Kasumi-1 (cell line): ENCODE results near the gene ALPL.

Experiments
- DNase-seq, 2 experiments: peaks; one replicate each; lab custom pipeline; 2025; lab: John Stamatoyannopoulos, UW

The ALPL gene

DNA sequence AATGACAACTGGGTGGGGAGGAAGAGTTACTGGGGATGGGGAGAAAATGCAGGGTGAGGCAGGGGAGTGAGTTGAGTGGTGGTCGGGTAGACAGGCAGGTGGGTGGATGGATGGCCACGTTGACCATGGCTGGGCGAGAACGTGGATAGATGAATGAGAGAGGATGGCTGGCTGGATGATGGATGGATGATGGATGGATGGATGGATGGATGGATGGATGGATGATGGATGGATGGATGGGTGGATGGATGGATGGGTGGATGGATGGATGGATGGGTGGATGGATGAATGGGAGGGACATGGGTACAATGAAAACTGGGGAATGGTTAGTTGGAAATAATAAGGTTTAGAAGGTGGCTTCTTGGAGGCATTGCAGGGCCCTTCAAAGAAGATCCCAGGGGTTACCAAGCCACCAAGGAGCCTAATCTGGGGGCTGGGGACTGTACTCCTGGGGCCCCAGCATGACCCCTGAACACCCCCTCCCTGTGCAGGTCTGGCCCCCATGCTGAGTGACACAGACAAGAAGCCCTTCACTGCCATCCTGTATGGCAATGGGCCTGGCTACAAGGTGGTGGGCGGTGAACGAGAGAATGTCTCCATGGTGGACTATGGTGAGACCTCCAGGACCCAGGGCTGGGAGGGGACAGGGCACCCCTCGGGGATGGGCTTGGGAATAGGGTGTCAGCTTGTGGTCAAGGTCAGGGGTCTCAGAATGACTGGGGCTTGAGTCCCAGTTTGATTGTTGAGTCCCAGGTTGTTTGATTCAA, 67.0 kb downstream of the ALPL start:
- DNase-seq: no peak

DNA sequence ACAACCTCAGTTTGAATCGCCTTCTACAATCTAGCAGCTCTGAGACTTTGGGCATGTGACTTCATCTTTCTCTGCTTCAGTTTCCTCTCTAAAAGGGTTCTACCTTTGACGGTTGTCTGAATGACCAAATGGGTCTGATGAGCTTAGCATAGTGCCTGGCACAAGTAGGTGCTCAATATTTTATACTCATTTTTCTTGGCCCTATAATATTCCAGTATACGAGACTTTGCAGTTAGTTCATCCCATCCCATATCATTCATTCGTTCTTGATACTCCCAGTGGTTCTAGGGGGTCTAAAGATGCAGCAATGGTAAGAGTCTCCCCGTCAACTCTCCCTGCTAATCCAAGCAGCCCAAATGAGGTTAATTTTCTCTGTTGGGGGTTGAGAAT, 67.6 kb downstream of the ALPL start:
- no peak for DNase-seq

DNA sequence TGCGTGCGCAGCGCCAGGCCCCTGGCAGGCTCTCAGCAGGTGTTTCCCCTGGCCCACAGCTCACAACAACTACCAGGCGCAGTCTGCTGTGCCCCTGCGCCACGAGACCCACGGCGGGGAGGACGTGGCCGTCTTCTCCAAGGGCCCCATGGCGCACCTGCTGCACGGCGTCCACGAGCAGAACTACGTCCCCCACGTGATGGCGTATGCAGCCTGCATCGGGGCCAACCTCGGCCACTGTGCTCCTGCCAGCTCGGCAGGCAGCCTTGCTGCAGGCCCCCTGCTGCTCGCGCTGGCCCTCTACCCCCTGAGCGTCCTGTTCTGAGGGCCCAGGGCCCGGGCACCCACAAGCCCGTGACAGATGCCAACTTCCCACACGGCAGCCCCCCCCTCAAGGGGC, 68.1 kb downstream of the ALPL start:
- no peak for DNase-seq

DNA sequence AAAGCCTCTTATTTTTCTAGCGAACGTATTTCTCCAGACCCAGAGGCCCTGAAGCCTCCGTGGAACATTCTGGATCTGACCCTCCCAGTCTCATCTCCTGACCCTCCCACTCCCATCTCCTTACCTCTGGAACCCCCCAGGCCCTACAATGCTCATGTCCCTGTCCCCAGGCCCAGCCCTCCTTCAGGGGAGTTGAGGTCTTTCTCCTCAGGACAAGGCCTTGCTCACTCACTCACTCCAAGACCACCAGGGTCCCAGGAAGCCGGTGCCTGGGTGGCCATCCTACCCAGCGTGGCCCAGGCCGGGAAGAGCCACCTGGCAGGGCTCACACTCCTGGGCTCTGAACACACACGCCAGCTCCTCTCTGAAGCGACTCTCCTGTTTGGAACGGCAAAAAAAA, 68.7 kb downstream of the ALPL start:
- no peak for DNase-seq

DNA sequence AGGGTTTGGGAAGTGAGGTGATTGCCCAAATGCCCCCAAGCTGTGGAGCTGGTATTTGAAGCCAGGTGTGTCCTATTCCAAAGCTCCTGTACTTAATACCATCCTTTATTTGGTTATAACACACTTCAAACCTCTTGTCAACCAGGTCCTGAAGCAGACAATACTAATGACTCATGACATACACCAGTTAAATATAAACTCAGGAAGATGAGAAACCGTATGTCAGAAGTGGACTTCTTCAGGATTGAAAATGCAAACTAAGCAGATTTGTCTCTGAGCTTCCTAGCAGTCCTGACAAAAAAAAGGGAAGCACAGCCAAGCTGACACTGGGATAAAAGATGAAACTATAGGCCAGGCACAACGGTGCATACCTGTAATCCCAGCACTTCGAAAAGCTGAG, 70.6 kb downstream of the ALPL start:
- no peak for DNase-seq

DNA sequence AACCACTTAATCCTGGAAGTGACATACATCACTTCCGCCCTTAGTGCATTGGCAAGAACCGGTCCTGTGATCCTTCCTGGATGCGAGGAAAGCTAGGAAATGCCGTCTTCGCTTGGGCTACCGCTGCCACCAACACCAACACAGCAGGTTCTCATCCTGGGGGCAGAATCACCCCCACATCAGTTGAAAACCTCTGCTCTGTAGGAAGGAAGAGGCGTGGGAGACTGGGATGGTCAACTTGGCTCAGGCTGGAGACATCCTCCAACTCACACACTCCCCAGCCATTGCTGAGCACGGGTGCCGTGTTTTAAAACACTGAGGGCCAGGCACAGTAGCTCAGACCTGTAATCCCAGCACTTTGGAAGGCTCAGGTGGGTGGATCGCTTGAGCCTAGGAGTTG, 74.9 kb downstream of the ALPL start:
- DNase-seq: no peak

DNA sequence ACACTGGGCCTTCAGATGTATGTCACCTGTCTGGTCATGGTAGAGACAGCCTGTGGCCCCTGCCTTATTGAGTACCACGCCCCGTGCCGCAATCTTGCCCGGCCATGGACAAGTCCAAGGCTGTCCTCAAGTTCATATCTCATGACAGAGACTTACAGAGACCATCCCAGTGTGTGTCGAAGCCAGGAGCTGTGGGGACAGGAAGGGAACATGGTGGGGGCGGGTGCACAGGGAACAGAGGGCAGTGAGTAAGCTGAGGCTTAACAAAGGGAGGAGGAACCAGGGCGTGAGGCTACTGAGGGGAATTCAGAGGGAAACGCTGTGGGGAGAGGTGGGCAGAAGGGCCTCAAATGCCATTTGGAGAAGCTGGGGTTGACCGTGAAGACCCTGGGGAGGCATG, 75.8 kb downstream of the ALPL start:
- DNase-seq: no peak

DNA sequence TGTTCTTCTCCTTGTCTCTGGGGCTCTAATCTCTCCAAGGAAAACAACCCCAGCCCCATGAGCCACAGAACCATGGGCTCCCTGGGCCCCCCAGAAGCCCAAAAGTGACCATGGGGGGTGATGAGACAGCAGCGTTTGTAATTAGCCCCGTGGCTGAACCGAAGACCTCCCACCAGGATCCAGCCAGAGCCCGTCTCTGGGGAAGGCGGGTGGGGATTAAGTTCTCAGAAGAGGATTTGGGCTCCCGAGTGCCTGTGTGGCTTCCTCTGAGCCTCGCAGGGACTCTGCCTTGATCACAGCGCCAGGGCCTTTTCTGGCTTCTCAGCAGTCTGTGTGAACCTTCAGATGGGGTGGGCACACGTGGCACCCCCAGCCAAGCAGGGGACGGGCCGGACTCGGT, 77.0 kb downstream of the ALPL start:
- no peak for DNase-seq

DNA sequence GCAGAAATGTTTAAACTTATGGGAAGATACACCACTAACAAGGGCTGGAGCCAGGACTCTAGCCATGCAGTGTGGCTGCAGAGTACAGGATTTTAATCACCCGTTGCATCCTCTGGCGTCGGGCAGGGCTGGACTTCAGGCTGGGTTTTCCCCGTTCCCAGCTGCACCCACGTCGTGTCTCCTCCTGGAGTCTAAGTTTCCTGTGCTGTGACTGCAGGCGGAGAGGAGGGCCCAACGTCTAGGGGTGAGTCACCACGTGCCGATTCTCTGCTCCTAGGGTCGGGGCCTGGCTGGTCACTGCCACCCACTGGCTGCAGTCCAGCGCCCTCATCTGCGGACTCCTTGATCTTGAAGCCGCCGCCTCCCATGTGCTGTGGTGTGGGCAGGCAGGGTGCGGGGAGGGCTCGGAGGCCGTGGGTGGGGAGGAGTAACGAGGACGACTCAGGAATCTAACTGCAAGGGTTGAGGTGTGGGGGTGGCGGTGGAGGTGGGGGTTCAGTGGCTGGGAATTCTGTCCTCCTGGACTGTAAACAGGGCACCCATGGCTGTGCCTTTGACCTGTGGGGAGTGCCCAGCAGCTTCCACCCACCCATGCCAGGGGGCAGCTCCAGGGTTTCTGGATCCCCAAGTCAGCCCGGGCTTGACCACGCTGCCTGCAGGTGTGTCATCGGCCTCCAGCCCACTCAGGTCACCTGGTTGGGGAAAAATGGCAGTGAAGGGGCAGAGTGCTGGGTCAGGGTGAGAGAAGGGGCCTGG, 77.8 kb downstream of the ALPL start:
- DNase-seq: peak in 1 of 2 experiments; percentile 9

DNA sequence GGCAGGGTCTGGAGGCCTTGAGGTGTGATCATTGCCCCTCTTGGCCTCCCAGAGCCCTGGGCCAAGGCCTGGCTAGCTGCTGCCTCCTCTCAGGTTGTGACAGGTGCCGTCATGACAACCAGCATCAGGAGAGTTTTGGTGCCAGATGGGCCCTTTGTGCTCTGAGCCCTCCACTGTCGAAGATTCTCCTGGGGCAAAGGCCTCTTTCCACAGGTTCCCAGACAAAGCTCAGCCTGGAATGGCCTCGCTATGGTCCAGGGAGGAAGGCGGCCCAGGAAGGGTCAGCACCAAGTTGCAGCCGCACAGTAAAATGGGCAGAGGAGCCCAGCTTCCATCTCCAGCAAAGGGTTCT, 78.4 kb downstream of the ALPL start:
- no peak for DNase-seq

DNA sequence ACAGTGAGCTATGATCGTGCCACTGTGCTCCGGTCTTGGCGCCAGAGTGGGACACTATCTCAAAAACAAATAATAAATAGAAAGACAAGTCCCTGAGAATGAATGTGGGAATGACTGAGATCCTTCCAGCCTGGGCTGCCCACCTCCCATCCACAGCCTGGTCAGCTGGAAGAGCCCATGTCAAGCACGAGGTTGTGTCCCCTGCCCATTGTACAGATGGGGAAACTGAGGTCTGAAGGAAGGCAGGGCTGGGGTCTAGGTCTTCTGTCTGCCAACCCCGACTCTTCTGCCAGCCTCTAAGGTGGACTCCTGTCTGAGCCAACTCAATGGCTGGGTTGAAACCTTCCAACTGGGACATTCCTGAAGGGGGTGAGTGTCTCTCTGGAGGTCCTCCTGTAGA, 80.4 kb downstream of the ALPL start:
- DNase-seq: no peak

DNA sequence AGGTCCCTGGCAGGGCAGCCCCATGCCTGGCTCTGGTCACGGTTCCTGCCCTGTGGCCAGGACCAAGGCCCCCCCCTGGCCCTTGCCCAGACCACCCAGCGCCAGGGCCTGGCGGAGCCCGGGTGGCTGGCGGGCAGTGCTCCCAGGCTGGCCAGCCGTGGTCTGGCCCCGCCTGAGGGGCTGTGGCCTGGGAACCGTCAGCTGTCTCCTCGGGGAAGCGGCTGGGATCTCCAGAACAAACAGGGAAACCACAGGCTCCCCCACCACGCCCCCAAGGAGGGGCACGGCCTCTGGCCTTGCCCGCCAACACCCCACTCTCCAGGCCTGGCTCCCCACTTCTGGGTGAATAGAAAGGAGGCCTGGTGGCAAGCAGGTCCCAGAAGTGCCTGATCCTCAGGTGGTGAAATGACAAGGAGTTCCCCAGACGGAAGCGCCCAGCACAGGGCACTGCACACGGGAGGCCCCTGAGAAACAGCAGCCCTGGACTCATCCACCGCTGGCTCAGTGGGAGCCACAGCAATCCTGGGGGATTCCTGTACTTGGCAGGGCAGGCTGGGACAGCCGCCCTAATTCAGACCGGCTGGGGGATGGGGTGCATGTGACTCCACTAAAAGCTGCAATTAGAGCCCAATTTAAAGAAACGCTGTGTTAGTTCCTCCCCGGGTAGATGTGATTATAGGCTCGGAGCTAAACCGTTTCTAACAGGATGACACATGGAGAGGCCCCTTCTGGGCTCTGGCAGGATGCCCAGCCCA, 81.1 kb downstream of the ALPL start:
- DNase-seq: peak in 1 of 2 experiments; percentile 38

DNA sequence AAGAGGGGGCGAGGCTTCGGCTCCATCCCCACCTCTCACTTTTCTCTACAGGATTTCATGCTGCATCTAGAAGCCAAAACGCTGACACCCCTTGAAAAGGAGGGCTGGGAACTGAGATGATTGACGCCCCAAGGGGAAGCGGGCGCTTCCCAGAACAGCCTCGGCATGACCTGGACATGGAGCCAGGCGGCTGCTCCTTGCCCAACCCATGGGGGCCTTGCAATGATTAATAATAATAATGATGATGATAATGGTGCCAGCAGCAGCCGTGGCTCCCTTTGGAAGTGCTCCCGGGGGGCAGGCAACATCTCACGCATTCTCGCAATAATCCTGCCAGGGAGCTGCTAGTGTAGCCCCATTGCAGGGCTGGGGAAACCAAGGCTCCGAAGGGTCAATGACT, 81.7 kb downstream of the ALPL start:
- no peak for DNase-seq

DNA sequence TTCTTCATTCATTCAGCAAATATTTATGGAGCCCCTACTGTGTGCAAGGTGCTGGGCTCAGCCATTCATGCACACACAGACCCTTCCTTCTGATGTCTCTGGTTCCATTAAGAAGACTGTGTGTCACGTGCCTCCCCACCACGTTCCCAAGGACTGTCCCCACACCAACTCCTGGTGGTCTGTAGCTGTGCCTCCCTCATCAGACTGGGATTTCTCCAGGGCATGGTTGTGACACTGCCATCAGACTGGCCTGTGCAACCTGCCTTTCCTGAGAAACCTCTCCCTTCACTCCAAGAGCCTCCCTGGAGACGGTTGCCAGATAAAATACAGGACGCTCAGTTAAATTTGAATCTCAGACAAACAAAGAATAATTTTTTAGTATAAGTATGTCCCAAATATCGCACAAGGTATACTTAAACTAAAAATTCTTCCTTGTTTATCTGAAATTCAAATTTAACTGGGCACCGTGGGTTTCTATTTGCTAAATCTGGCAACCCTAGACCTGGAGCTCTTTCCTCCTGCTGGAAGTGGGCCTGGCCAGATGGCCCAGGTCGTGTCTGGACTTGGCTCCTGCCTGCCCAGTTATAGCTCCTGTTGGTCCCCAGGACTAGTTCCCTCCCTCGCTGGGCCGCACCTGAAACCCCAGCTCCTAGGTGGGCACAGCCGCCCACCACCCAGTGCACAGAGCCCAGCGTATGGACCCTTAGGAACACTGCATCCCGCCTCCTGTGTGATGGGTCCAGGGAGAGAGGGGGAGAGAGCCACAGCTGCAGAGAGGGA, 83.1 kb downstream of the ALPL start:
- no peak for DNase-seq

DNA sequence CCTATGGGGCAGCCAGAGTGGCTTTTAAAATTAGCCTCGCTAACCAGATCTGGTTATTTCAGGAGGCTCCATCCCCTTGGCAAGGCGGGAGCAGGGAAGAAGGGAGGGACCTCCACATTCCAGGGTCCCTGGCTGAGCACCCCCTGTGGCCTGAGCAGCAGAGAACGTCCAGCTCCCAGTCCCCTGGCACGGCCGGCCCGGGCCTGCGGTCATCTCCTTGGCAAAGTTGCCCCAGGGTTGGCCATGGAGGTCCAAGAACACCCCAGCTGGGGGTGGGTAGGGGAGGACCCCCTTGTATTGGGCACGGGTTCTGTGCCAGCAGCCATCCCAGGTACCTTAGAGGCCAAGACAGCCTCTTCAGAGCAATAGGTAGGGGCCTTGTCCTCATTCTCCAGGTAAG, 84.0 kb downstream of the ALPL start:
- no peak for DNase-seq

DNA sequence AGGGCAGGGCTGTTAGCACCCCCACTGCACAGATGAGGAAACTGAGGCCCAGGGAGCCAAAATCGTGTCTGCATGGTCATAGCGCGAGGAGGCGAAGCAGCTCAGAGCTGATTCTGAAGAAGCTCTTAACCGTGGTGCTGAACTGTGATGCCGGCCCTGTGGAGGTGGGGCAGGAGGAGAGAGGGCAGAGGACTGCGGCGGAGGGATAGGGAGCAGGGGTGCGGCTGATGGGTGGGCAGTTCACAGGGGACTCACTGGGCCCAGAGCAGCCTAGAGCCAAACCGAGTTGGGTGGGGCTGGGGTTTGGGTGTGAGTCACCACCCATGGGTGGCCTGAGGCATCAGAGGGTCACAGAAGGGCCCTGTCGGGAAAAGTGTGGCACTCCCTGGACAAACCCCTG, 85.3 kb downstream of the ALPL start:
- DNase-seq: no peak

DNA sequence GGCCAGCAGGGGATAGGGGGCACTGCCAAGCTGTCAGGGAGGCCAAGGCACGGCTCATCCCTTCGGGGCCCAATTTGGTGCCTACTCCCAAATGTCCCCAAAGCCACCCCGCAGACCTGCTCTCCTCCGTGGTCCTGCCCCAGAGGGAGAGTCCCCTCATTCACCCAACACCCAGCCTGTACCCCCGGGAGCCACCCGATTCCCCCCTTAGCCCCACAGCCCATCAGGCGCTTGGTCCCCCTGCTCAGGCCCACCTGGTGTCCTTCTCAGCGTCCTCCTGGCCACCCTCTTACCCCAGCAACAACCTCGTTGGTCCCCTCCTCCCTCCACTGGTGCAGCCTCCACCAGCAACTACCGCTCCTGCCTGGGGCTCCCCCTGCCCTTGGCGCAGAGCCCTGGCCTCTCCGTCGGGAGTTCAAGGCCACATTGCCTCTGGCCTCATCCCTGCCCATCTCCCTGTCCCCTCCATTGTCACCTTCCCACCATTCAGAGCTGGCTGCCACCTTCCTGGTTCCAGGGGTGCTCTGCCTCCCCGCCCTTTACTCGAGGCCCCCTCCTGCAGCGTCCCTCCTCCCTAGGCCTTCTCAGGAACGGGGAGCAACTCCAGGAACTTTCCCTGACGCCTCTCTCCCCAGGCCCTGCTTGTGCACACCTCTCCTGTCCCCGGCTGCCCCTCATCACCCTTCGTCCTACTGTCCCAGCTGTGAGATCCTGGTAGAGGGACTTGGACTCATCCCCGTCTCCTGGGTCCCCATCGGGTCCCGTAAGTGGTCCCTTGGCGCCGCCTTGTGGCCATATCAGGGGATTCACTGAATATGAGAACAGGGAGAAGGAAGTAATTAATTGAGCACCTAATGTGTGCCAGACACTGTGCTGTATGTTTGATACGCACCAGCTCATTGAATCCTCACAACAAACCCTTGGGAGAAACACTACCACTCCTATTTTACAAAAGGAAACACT, 86.0 kb downstream of the ALPL start:
- peak; percentile 25 to 29 for DNase-seq

DNA sequence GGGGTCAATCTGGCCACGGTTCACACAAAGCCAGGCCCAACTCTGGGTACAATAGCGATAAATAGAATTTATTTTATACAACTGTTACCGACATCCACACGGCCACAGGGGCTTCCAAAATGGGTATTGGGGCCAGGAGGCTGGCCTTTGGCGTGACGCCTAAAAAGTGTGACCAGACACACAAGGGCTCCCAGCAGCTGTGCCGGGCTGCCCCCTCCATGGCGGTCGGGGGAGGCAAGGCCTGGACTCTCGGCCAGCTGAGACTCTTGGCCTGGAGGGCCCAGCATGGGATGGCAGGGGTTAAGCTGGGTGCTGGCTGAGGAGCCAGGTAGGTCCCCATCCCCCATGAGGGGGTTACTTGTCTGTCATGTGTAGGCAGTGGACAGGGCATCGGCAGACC, 87.0 kb downstream of the ALPL start:
- no peak for DNase-seq

DNA sequence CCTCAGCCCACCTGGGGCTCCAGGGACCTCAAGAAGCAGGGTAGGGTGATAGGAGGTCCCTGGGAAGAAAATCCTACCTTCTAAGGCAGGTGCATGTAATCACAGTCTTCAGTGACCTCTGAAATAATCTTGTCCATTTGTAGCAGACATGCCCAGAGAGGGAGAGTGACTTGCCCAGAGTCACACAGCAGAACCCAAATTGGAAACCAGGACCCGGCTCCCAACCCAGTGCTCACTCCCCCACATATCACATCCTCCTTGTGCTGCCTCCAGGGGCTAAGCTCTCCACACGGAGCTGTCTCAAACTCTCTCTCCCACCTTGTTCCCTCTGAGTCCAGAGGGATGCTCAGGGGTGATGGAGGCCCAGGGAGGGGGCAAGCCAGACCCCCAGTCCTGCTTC, 87.4 kb downstream of the ALPL start:
- no peak for DNase-seq

DNA sequence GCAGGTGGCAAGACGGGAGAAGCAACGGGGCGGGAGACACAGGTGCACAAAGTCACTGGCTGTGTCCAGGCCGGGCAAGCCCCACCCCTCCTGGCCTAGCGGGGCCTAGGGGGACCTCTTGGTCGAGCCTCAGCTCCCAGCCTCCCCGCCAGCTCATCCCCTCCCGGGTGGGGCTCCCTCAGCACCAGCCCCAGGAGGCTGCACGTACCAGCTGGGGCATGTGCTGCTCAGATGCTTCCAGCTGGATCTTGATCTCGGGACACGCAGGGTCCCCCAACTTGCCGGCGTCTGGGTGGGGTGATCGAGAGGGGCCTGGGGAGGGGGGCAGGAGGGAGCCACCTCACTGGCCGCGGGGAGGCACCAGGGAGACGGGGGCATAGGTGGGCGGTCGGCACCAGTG, 88.5 kb downstream of the ALPL start:
- no peak for DNase-seq

DNA sequence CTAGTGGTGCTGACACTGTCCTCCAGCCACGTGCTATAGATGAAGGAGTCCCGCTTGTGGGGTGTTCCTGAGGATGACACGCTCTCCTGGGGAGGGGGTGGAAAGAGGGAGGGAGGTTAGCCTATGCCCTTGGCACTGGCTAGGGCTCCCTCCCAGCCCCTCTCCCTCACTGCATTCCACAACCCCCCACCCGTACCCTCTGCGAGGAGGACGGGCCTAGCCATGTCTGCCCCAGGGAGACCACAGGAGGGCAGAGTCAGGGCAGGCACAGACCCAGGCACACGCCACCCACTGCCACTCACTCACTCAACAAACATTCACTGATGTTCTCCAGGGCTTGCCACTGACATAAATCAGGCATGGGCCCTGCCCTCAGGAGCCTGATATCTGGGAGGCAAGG, 89.2 kb downstream of the ALPL start:
- no peak for DNase-seq
